Suprapubic skin (tissue), 4 donors: Measurements from ENCODE around the gene SCN5A. TPM values are rescaled to one million over a fixed set of nuclear protein-coding genes. Genes with fewer than 3 reads are reported as not detected.

Experiments used
- DNase-seq, 2 donors: peaks; one replicate each; pipeline ENCODE4 v3.0.0-alpha.2; 2019; ENCODE audit warnings: low spot score in 2 of 2
- H3K27ac ChIP-seq: fragments of 200-600 bp; sonication (generic); one replicate; pipeline ENCODE4 v1.5.1; 2019
- H3K27me3 ChIP-seq: fragments of 200-600 bp; sonication (generic); one replicate; pipeline ENCODE4 v1.5.1; 2019
- H3K36me3 ChIP-seq: fragments of 200-600 bp; sonication (generic); one replicate; pipeline ENCODE4 v1.5.1; 2019
- H3K4me1 ChIP-seq: fragments of 200-600 bp; sonication (generic); one replicate; pipeline ENCODE4 v1.5.1; 2019
- H3K4me3 ChIP-seq: fragments of 200-600 bp; sonication (generic); one replicate; pipeline ENCODE4 v1.5.1; 2019; ENCODE audit warnings: mild to moderate bottlenecking
- H3K9me3 ChIP-seq: fragments of 200-600 bp; sonication (generic); one replicate; pipeline ENCODE4 v1.5.1; 2019
- EP300 ChIP-seq: sonication (generic); formaldehyde crosslinking; IDR thresholded peaks from one replicate; pipeline ENCODE4 v1.6.1; 2017; ENCODE audit warnings: antibody characterized with exemption
- POLR2A ChIP-seq, 2 donors: fragments of 450-650 bp; IDR thresholded peaks; one replicate each; pipeline ENCODE4 v1.6.1; 2017; ENCODE audit warnings: antibody characterized with exemption in 2 of 2, mild to moderate bottlenecking in 2 of 2, moderate library complexity in 2 of 2
- POLR2AphosphoS5 ChIP-seq, 3 donors: sonication (generic); formaldehyde crosslinking; IDR thresholded peaks; one replicate each; pipeline ENCODE4 v1.6.1; 2017; ENCODE audit warnings: antibody characterized with exemption in 3 of 3
- WGBS: methylation state at CpG from one replicate; pipeline ENCODE4 v1.1.5; 2018; 5-methylcytosine and 5-hydroxymethylcytosine counted together
- total RNA-seq, 4 donors: library from RNA; depleted of rRNA; stranded (reverse); fragments of >200 nt; gene quantifications; one replicate each; pipeline ENCODE4 v1.1.0, GENCODE V29; 2016
- TF ChIP-seq, protein P1 (sequence below), 2 donors: fragments of 200-600 bp in 1 of 2; fragments of 450-650 bp in 1 of 2; sonication (generic) in 1 of 2; IDR thresholded peaks; one replicate each; pipeline ENCODE4 v1.5.1; 2016 to 2019; ENCODE audit warnings: antibody characterized with exemption in 2 of 2, mild to moderate bottlenecking in 1 of 2, moderate library complexity in 1 of 2

SCN5A gene
- total RNA-seq, 4 donors from 2014 or later: 0.15 to 1.1 (median 1.0) TPM; not detected in 1

GRCh38 chr3:38555926-38556325 is 93.6 kb downstream of the SCN5A start:
- H3K36me3 ChIP-seq: no peaks in the 10 kb centered on the region
- no peaks in the 10 kb centered on the region for H3K27me3 ChIP-seq
- no peak overlapping the region for H3K27ac ChIP-seq
- no peak overlapping the region for H3K4me3 ChIP-seq
- H3K4me1 ChIP-seq: no peaks in the 10 kb centered on the region
- peaks cover 6% of the 10 kb centered on the region for H3K9me3 ChIP-seq
- TF ChIP-seq EP300 (no peak), POLR2AphosphoS5 (IDR thresholded peaks at IDR 0.05) (no peak), POLR2A (IDR thresholded peaks at IDR 0.05) (no peak)
- TF ChIP-seq, protein P1, sequence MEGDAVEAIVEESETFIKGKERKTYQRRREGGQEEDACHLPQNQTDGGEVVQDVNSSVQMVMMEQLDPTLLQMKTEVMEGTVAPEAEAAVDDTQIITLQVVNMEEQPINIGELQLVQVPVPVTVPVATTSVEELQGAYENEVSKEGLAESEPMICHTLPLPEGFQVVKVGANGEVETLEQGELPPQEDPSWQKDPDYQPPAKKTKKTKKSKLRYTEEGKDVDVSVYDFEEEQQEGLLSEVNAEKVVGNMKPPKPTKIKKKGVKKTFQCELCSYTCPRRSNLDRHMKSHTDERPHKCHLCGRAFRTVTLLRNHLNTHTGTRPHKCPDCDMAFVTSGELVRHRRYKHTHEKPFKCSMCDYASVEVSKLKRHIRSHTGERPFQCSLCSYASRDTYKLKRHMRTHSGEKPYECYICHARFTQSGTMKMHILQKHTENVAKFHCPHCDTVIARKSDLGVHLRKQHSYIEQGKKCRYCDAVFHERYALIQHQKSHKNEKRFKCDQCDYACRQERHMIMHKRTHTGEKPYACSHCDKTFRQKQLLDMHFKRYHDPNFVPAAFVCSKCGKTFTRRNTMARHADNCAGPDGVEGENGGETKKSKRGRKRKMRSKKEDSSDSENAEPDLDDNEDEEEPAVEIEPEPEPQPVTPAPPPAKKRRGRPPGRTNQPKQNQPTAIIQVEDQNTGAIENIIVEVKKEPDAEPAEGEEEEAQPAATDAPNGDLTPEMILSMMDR (IDR thresholded peaks at IDR 0.05): no peak
- WGBS: 91% methylated on average over 2 of the region's 2 CpGs
- DNase-seq: peak in 1 of 2 donors; percentile 63

DNA sequence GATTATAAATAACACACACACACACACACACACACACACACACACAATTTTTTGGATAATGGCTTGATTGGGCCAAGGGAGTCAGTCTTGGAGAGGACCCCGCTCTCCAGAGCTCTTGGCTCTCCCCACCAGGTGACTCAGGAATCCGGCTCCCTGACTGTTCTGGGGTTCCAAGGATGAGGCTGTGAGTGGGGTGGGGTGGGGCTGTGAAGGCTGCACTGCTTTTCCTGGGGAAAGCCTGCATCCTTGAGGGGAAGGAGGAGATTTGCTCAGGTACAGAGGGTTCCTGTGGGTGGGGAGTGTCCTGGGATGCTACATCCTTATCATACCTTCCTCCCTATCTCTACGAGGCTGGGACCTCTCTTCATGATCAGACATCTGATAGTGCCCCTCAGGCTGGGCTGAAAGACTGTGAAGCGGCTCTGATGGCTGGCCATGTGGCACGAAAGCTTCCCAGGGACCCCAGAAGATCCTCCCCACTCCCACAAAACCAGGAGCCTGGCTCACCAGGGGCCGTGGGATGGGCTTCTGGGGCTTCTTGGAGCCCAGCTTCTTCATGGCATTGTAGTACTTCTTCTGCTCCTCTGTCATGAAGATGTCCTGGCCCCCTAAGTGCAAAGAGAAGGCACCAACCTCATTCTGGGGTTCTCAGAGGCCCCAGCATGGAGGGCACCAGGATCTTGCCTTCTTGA is 94.2 kb downstream of the SCN5A start:
- Histone ChIP-seq H3K27me3 (no peaks in the 10 kb centered on the region), H3K36me3 (no peaks in the 10 kb centered on the region), H3K4me1 (no peaks in the 10 kb centered on the region), H3K4me3 (no peak overlapping the region), H3K9me3 (peaks cover 6% of the 10 kb centered on the region), H3K27ac (no peak overlapping the region)
- peak in 1 of 2 donors; percentile 52 for DNase-seq
- WGBS: 73% methylated on average over 4 of the region's 6 CpGs
- TF ChIP-seq POLR2A (IDR thresholded peaks at IDR 0.05) (no peak), EP300 (no peak), POLR2AphosphoS5 (IDR thresholded peaks at IDR 0.05) (no peak)
- TF ChIP-seq, protein P1 (IDR thresholded peaks at IDR 0.05): no peak

DNA sequence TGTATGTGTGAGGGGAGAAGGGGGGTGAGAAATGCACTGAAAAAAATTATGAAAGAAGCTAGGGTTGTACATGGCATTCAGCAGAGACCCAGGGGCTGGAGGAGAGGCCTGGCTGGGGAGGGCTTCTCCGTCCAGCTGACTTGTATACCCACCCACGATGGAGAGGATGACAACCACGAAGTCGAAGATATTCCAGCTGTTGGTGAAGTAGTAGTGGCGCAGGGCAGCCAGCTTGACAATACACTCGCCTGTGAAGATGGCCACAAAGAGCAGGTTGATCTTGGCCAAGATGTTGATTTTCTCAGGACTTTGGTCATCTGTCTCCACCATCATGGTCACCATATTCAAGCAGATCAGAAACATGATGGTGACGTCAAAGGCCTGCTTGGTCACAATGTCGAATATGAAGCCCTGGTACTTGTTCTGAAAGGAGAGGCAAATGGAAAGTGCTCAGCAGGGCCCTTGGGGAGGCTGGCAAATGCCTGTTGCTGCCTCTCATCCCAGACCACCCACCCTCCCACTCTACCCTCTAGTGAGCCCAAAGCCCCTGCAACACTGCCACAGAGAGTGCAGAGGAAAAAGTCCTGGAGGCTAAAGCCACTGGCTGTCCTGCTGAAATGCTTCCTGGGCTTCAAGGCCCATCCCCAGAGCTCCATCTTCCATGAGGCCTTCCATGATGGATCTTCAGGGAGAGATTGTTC is 95.2 kb downstream of the SCN5A start:
- 90% methylated on average over 8 of the region's 8 CpGs for WGBS
- Histone ChIP-seq H3K4me1 (no peaks in the 10 kb centered on the region), H3K27me3 (no peaks in the 10 kb centered on the region), H3K9me3 (peaks cover 6% of the 10 kb centered on the region), H3K36me3 (no peaks in the 10 kb centered on the region), H3K4me3 (no peak overlapping the region), H3K27ac (no peak overlapping the region)
- TF ChIP-seq EP300: no peak
- TF ChIP-seq, protein P1 (IDR thresholded peaks at IDR 0.05): no peak
- peak; percentile 44 to 53 for DNase-seq

- Histone ChIP-seq H3K9me3 (peaks cover 6% of the 10 kb centered on the region), H3K4me1 (no peaks in the 10 kb centered on the region), H3K4me3 (no peak overlapping the region), H3K27ac (no peak overlapping the region), H3K36me3 (no peaks in the 10 kb centered on the region), H3K27me3 (no peaks in the 10 kb centered on the region)
- 93% methylated on average over 2 of the region's 2 CpGs for WGBS
- TF ChIP-seq POLR2A (IDR thresholded peaks at IDR 0.05) (no peak), POLR2AphosphoS5 (IDR thresholded peaks at IDR 0.05) (no peak), EP300 (no peak)
- TF ChIP-seq, protein P1 (IDR thresholded peaks at IDR 0.05): no peak
- no peak for DNase-seq
Measured at GRCh38 chr3:38553071-38553470, 96.4 kb downstream of the SCN5A start.

GRCh38 chr3:38552364-38552763 is 97.1 kb downstream of the SCN5A start:
- peak in 1 of 2 donors; percentile 23 for DNase-seq
- 64% methylated on average over 6 of the region's 6 CpGs for WGBS
- Histone ChIP-seq H3K36me3 (no peaks in the 10 kb centered on the region), H3K27me3 (no peaks in the 10 kb centered on the region), H3K9me3 (peaks cover 6% of the 10 kb centered on the region), H3K27ac (no peak overlapping the region), H3K4me3 (no peak overlapping the region), H3K4me1 (no peaks in the 10 kb centered on the region)
- TF ChIP-seq EP300 (no peak), POLR2A (IDR thresholded peaks at IDR 0.05) (no peak), POLR2AphosphoS5 (IDR thresholded peaks at IDR 0.05) (no peak)
- TF ChIP-seq, protein P1 (IDR thresholded peaks at IDR 0.05): no peak
